OCI-LY3 (cell line): ENCODE data around the gene HEXIM2.
A peak's percentile ranks its signal among the peaks of the same experiment; 100 is the strongest.

ENCODE experiments used
- H2AFZ ChIP-seq: fragments of 200-600, 300-600 bp; shearing (Covaris generic); 2 replicates; pipeline ENCODE4 v1.6.0; 2014; ENCODE audit warnings: antibody characterized with exemption, low read depth, low read length
- H3K27ac ChIP-seq: fragments of 200-600, 300-600 bp; sonication (generic); 2 replicates; pipeline ENCODE4 v1.5.1; 2014; ENCODE audit warnings: mild to moderate bottlenecking, low read length, moderate library complexity, mixed read lengths
- H3K27me3 ChIP-seq: fragments of 200-600, 300-600 bp; sonication (generic); 2 replicates; pipeline ENCODE4 v1.6.1; 2014; ENCODE audit warnings: low read depth, low read length, mixed read lengths
- H3K36me3 ChIP-seq: fragments of 200-600, 300-600 bp; sonication (generic); replicated peaks from 2 replicates; pipeline ENCODE3; 2014; ENCODE audit warnings: low read depth, low read length, mixed read lengths
- H3K4me1 ChIP-seq: fragments of 300-600, 200-600 bp; sonication (generic); 2 replicates; pipeline ENCODE4 v1.6.1; 2014; ENCODE audit warnings: low read length, mixed read lengths
- H3K4me2 ChIP-seq: fragments of 200-600, 300-600 bp; sonication (generic); 2 replicates; pipeline ENCODE4 v1.6.1; 2014; ENCODE audit warnings: low read length, mixed read lengths
- H3K4me3 ChIP-seq: fragments of 300-600, 200-600 bp; sonication (generic); 2 replicates; pipeline ENCODE4 v1.5.1; 2014; ENCODE audit warnings: antibody characterized with exemption, mild to moderate bottlenecking, low read length, moderate library complexity
- H3K79me2 ChIP-seq: fragments of 300-600, 200-600 bp; shearing (Covaris generic); 2 replicates; pipeline ENCODE4 v1.6.1; 2014; ENCODE audit warnings: mild to moderate bottlenecking, low read length, mixed read lengths
- H3K9ac ChIP-seq: fragments of 300-600, 200-600 bp; shearing (Covaris generic); 2 replicates; pipeline ENCODE4 v1.6.0; 2014; ENCODE audit warnings: mild to moderate bottlenecking, low read length, moderate library complexity
- H3K9me3 ChIP-seq: fragments of 200-600, 300-600 bp; shearing (Covaris generic); 2 replicates; pipeline ENCODE4 v1.6.1; 2014; ENCODE audit warnings: low read length, mixed read lengths; ENCODE audit not compliant: insufficient read depth
- H4K20me1 ChIP-seq: fragments of 200-600, 300-600 bp; sonication (generic); 2 replicates; pipeline ENCODE4 v1.6.1; 2016; ENCODE audit warnings: low read length, mixed read lengths; ENCODE audit not compliant: insufficient read depth
- CTCF ChIP-seq: fragments of 200-600, 300-600 bp; sonication (generic); IDR thresholded peaks from 2 replicates; pipeline ENCODE4 v1.5.1; 2014; ENCODE audit warnings: antibody characterized with exemption, low read length, low read depth
- EZH2phosphoT487 ChIP-seq: fragments of 200-600 bp; shearing (Covaris generic); IDR thresholded peaks from 2 replicates; pipeline ENCODE4 v1.6.1; 2018; ENCODE audit warnings: antibody characterized with exemption, mixed run types, low read depth

HEXIM2 gene

GRCh38 chr17:45175759-45176115 is 14.1 kb downstream of the HEXIM2 start:
- TF ChIP-seq EZH2phosphoT487 (no peak), CTCF (no peak)
- Histone ChIP-seq H3K4me3 (no peak overlapping the region), H3K79me2 (no peaks in the 10 kb centered on the region), H3K27ac (no peak overlapping the region), H3K36me3 (no peaks in the 10 kb centered on the region), H4K20me1 (no peaks in the 10 kb centered on the region), H3K27me3 (no peaks in the 10 kb centered on the region), H3K4me2 (no peak overlapping the region), H3K9ac (no peak overlapping the region), H3K4me1 (peaks cover 12% of the 10 kb centered on the region), H2AFZ (0 out of 2 replicates have a peak overlapping the region, but pooled peaks have one; percentile 3), H3K9me3 (no peaks in the 10 kb centered on the region)

- Histone ChIP-seq H3K4me2 (no peak overlapping the region), H3K27me3 (no peaks in the 10 kb centered on the region), H3K4me1 (peaks cover 7% of the 10 kb centered on the region), H3K79me2 (no peaks in the 10 kb centered on the region), H3K9me3 (no peaks in the 10 kb centered on the region), H3K9ac (no peak overlapping the region), H3K4me3 (no peak overlapping the region), H2AFZ (no peak overlapping the region), H4K20me1 (no peaks in the 10 kb centered on the region), H3K27ac (no peak overlapping the region), H3K36me3 (no peaks in the 10 kb centered on the region)
- no peak for TF ChIP-seq EZH2phosphoT487
- no peak for TF ChIP-seq CTCF
Measured at GRCh38 chr17:45177563-45177962, 15.9 kb downstream of the HEXIM2 start.

GRCh38 chr17:45184144-45184543 is 22.5 kb downstream of the HEXIM2 start:
- H3K27ac ChIP-seq, result no peak overlapping the region
- no peaks in the 10 kb centered on the region for H3K79me2 ChIP-seq
- H3K27me3 ChIP-seq, result no peaks in the 10 kb centered on the region
- H3K4me1 ChIP-seq, result no peaks in the 10 kb centered on the region
- no peak overlapping the region for H3K4me2 ChIP-seq
- H4K20me1 ChIP-seq, result no peaks in the 10 kb centered on the region
- H3K9ac ChIP-seq, result no peak overlapping the region
- H3K36me3 ChIP-seq, result no peaks in the 10 kb centered on the region
- TF ChIP-seq EZH2phosphoT487 (no peak), CTCF (no peak)
- no peaks in the 10 kb centered on the region for H3K9me3 ChIP-seq
- H3K4me3 ChIP-seq, result no peak overlapping the region
- H2AFZ ChIP-seq, result no peak overlapping the region

GRCh38 chr17:45186801-45187354 is 25.2 kb downstream of the HEXIM2 start:
- no peak overlapping the region for H2AFZ ChIP-seq
- H3K4me3 ChIP-seq, result no peak overlapping the region
- TF ChIP-seq EZH2phosphoT487 (no peak), CTCF (no peak)
- no peak overlapping the region for H3K4me2 ChIP-seq
- no peaks in the 10 kb centered on the region for H3K27me3 ChIP-seq
- no peaks in the 10 kb centered on the region for H4K20me1 ChIP-seq
- no peaks in the 10 kb centered on the region for H3K9me3 ChIP-seq
- no peaks in the 10 kb centered on the region for H3K79me2 ChIP-seq
- H3K4me1 ChIP-seq, result no peaks in the 10 kb centered on the region
- H3K9ac ChIP-seq, result no peak overlapping the region
- H3K36me3 ChIP-seq, result no peaks in the 10 kb centered on the region
- H3K27ac ChIP-seq, result no peak overlapping the region
